Esophagus muscularis mucosa (tissue), 4 donors: ENCODE measurements around the gene THSD7A. TPM values are rescaled to one million over a fixed set of nuclear protein-coding genes. Genes with fewer than 3 reads are reported as not detected.

Experiments used
- DNase-seq: peaks from one replicate; pipeline ENCODE4 v3.0.0-alpha.2; 2017; ENCODE audit errors: extremely low spot score
- H3K27ac ChIP-seq, 4 donors: fragments of 200-600 bp; sonication (generic); replicated peaks in 1 of 4; 1 replicate in 3 of 4; 2 replicates in 1 of 4; pipeline ENCODE4 v1.5.1; 2016 to 2019; ENCODE audit warnings: mild to moderate bottlenecking in 1 of 4
- H3K27me3 ChIP-seq, 4 donors: fragments of 200-600 bp; sonication (generic); one replicate each; pipeline versions ENCODE4 v1.5.1 to v1.6.0; 2016 to 2019
- H3K36me3 ChIP-seq, 4 donors: fragments of 200-600 bp; sonication (generic); one replicate each; pipeline ENCODE4 v1.5.1; 2016 to 2019
- H3K4me1 ChIP-seq, 4 donors: fragments of 200-600 bp; sonication (generic); one replicate each; pipeline ENCODE4 v1.5.1; 2016 to 2019
- H3K4me3 ChIP-seq, 4 donors: fragments of 200-600 bp; sonication (generic); 1 replicate in 2 of 4; 2 replicates in 2 of 4; pipeline ENCODE4 v1.5.1; 2016 to 2019; ENCODE audit warnings: mild to moderate bottlenecking in 4 of 4, moderate library complexity in 1 of 4
- H3K9me3 ChIP-seq, 4 donors: fragments of 200-600 bp; sonication (generic); 1 replicate in 3 of 4; 2 replicates in 1 of 4; pipeline ENCODE4 v1.5.1; 2016 to 2019
- EP300 ChIP-seq: sonication (generic); formaldehyde crosslinking; IDR thresholded peaks from one replicate; pipeline ENCODE4 v1.6.1; 2017; ENCODE audit warnings: antibody characterized with exemption
- POLR2A ChIP-seq: fragments of 450-650 bp; IDR thresholded peaks from one replicate; pipeline ENCODE4 v1.6.1; 2017; ENCODE audit warnings: antibody characterized with exemption, moderate library complexity, mild to moderate bottlenecking, low read depth
- POLR2AphosphoS5 ChIP-seq, 2 donors: sonication (generic); formaldehyde crosslinking; IDR thresholded peaks; one replicate each; pipeline ENCODE4 v1.6.1; 2017; ENCODE audit warnings: antibody characterized with exemption in 2 of 2
- WGBS: methylation state at CpG from one replicate; pipeline ENCODE4 v1.1.5; 2018; 5-methylcytosine and 5-hydroxymethylcytosine counted together
- intact Hi-C: fragments of 100-400 bp; cut with DNase I; formaldehyde crosslinking; loops from one replicate; pipeline ENCODE4 v1.15.1; 2023
- total RNA-seq, 4 donors: library from RNA; depleted of rRNA; stranded (reverse); fragments of >200 nt; gene quantifications; one replicate each; pipeline versions ENCODE4 v1.1.0 to v1.2.1, GENCODE V29; 2016
- TF ChIP-seq, protein P1 (sequence below), 3 experiments: fragments of 200-600 bp in 2 of 3; fragments of 450-650 bp in 1 of 3; sonication (generic) in 2 of 3; IDR thresholded peaks; one replicate each; pipeline ENCODE4 v1.5.1; 2017 to 2019; ENCODE audit warnings: antibody characterized with exemption in 3 of 3, mild to moderate bottlenecking in 2 of 3, moderate library complexity in 1 of 3

Gene THSD7A
- total RNA-seq, 4 donors from 2014 or later = 1.2 to 3.8 (median 2.8) TPM

DNA sequence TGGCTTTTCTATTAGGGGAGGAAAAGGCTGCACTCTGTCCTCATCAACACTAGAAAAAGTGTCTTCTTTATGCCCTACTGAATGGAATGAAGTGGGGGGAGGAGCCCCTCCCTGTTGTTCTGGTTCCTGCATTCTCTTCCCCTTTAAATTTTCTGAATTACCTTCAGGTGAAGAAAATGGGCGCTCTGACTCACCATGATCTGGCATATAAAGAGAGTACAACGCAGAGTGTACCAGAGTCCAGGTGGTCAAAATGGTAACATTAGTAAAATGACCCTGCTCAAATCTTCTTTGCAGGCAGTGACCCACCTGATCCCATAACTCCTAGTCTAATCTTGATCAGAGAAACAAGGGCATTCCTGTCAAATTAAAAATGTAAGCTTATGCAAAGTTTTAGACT is 80.7 kb downstream of the THSD7A start:
- H3K27ac ChIP-seq = no peak overlapping the region
- no peak for DNase-seq
- no peaks in the 10 kb centered on the region for H3K27me3 ChIP-seq
- 96% methylated on average over 2 of the region's 2 CpGs for WGBS
- intact Hi-C loops = no loop called here
- no peak overlapping the region for H3K4me3 ChIP-seq
- H3K9me3 ChIP-seq = no peaks in the 10 kb centered on the region
- no peak for TF ChIP-seq POLR2A
- no peak for TF ChIP-seq EP300
- TF ChIP-seq POLR2AphosphoS5 (IDR thresholded peaks at IDR 0.05) = no peak
- TF ChIP-seq, protein P1, sequence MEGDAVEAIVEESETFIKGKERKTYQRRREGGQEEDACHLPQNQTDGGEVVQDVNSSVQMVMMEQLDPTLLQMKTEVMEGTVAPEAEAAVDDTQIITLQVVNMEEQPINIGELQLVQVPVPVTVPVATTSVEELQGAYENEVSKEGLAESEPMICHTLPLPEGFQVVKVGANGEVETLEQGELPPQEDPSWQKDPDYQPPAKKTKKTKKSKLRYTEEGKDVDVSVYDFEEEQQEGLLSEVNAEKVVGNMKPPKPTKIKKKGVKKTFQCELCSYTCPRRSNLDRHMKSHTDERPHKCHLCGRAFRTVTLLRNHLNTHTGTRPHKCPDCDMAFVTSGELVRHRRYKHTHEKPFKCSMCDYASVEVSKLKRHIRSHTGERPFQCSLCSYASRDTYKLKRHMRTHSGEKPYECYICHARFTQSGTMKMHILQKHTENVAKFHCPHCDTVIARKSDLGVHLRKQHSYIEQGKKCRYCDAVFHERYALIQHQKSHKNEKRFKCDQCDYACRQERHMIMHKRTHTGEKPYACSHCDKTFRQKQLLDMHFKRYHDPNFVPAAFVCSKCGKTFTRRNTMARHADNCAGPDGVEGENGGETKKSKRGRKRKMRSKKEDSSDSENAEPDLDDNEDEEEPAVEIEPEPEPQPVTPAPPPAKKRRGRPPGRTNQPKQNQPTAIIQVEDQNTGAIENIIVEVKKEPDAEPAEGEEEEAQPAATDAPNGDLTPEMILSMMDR (IDR thresholded peaks at IDR 0.05) = no peak
- no peaks in the 10 kb centered on the region for H3K36me3 ChIP-seq
- H3K4me1 ChIP-seq = no peaks in the 10 kb centered on the region

GRCh38 chr7:11750191-11750590 is 81.8 kb downstream of the THSD7A start:
- no peaks in the 10 kb centered on the region for H3K9me3 ChIP-seq
- no peaks in the 10 kb centered on the region for H3K36me3 ChIP-seq
- intact Hi-C loops = no loop called here
- no peak overlapping the region for H3K4me3 ChIP-seq
- no peak overlapping the region for H3K27ac ChIP-seq
- no peak for DNase-seq
- H3K27me3 ChIP-seq = no peaks in the 10 kb centered on the region
- no peaks in the 10 kb centered on the region for H3K4me1 ChIP-seq
- TF ChIP-seq EP300 (no peak), POLR2A (no peak), POLR2AphosphoS5 (IDR thresholded peaks at IDR 0.05) (no peak)
- TF ChIP-seq, protein P1 (IDR thresholded peaks at IDR 0.05) = no peak
- 83% methylated on average over 6 of the region's 6 CpGs for WGBS

DNA sequence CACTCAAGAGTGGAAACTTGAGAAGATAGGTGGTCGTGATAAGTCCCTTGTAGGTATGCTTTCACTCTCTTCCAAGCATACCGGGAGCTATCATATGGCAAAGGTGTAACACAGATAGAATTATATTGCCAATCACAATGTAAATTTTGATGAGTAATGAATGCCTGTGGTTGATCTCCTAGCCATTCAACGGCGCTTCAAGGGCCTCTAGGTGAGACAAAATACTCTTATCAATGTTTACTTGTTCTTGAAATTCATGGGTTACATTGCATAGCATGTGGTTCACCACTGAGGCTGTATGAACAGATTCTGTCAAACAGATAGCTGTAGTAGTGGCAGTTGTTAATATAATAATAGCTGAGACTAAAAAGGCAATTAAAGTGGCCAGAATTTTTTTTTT is 82.4 kb downstream of the THSD7A start:
- no peaks in the 10 kb centered on the region for H3K27me3 ChIP-seq
- H3K27ac ChIP-seq = no peak overlapping the region
- no peaks in the 10 kb centered on the region for H3K9me3 ChIP-seq
- H3K4me3 ChIP-seq = no peak overlapping the region
- intact Hi-C loops = no loop called here
- no peaks in the 10 kb centered on the region for H3K4me1 ChIP-seq
- 95% methylated on average over 4 of the region's 4 CpGs for WGBS
- TF ChIP-seq POLR2AphosphoS5 (IDR thresholded peaks at IDR 0.05) = no peak
- no peak for TF ChIP-seq EP300
- TF ChIP-seq, protein P1 (IDR thresholded peaks at IDR 0.05) = no peak
- no peak for TF ChIP-seq POLR2A
- H3K36me3 ChIP-seq = no peaks in the 10 kb centered on the region
- no peak for DNase-seq

GRCh38 chr7:11748884-11749283 is 83.1 kb downstream of the THSD7A start:
- intact Hi-C loops = no loop called here
- H3K9me3 ChIP-seq = no peaks in the 10 kb centered on the region
- TF ChIP-seq POLR2AphosphoS5 (IDR thresholded peaks at IDR 0.05) = no peak
- TF ChIP-seq POLR2A = no peak
- no peak for TF ChIP-seq EP300
- TF ChIP-seq, protein P1 (IDR thresholded peaks at IDR 0.05) = no peak
- no peak for DNase-seq
- no peaks in the 10 kb centered on the region for H3K27me3 ChIP-seq
- H3K4me3 ChIP-seq = no peak overlapping the region
- no peak overlapping the region for H3K27ac ChIP-seq
- no peaks in the 10 kb centered on the region for H3K36me3 ChIP-seq
- no peaks in the 10 kb centered on the region for H3K4me1 ChIP-seq
- 81% methylated on average over 6 of the region's 6 CpGs for WGBS
